Esophagus squamous epithelium (tissue), 4 donors: ENCODE results near the gene ARSD.

Experiments used
- CTCF ChIP-seq, 6 experiments: fragments of 450-650 bp in 4 of 6; fragments of 200-600 bp in 2 of 6; sonication (generic) in 2 of 6; IDR thresholded peaks; one replicate each; pipeline ENCODE4 v1.5.1; 2016 to 2019; ENCODE audit warnings: antibody characterized with exemption in 6 of 6, mild to moderate bottlenecking in 4 of 6, moderate library complexity in 4 of 6
- POLR2A ChIP-seq, 4 donors: fragments of 450-650 bp; IDR thresholded peaks; one replicate each; pipeline ENCODE4 v1.6.1; 2017; ENCODE audit warnings: antibody characterized with exemption in 4 of 4, mild to moderate bottlenecking in 4 of 4, moderate library complexity in 3 of 4

- no peak for TF ChIP-seq CTCF (IDR thresholded peaks at IDR 0.05)
- no peak for TF ChIP-seq POLR2A (IDR thresholded peaks at IDR 0.05)
These were observed 58.5 kb downstream of the ARSD start for GRCh38 chrX:2870650-2871049.
